T-helper 2 cell treated with Interferon-gamma antibody and Interleukin-4, amounts not matched to agents 100 ng/mL and 5 ng/mL, for 36 hours (primary cell): ENCODE results near the gene PARD3. TPM values are rescaled to one million over a fixed set of nuclear protein-coding genes. Genes with fewer than 3 reads are reported as not detected.
"Not testable (repeated sequence)": the region's sequence is repeated elsewhere in the genome, so short reads cannot be mapped to it uniquely, and the experiment has no call there.

Experiments
- intact Hi-C: fragments of 100-400 bp; cut with micrococcal nuclease; formaldehyde crosslinking; loops from one replicate; pipeline ENCODE4 v1.15.1; 2023
- total RNA-seq: library from RNA; stranded (reverse); gene quantifications from 2 replicates; pipeline ENCODE4 v1.2.3, GENCODE V29; 2022

Gene PARD3
- total RNA-seq, 1 donor from 2014 or later = 0.64 TPM

GRCh38 chr10:34474555-34475273, 340.4 kb downstream of the PARD3 start:
- intact Hi-C loops = no loop called here

- intact Hi-C loops = no loop called here
These were observed 341.1 kb downstream of the PARD3 start for GRCh38 chr10:34474009-34474376.

GRCh38 chr10:34473174-34474008, 341.7 kb downstream of the PARD3 start:
- intact Hi-C loops = no loop called here

DNA sequence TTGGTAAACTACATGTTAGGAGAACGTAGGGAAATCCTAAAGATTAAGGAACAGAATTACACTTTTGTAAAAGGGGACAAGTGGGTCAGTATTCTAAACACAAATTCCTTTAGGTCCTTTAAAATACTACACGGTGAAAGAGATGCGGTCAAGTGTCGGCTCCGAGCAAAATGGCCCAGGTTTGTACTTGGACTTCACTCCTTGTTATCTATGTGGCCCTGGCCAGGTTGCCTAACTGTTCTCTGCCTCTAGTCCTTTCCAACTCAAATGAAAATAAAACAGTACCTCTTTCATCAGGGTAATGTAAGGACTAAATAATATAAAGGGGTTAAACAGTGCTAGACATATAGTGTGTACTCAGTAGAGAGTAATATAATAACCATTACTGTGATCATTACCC, 344.8 kb downstream of the PARD3 start:
- intact Hi-C loops = no loop called here

GRCh38 chr10:34469446-34469845, 345.6 kb downstream of the PARD3 start:
- intact Hi-C loops = no loop called here

GRCh38 chr10:34467902-34468301, 347.2 kb downstream of the PARD3 start:
- intact Hi-C loops = no loop called here

DNA sequence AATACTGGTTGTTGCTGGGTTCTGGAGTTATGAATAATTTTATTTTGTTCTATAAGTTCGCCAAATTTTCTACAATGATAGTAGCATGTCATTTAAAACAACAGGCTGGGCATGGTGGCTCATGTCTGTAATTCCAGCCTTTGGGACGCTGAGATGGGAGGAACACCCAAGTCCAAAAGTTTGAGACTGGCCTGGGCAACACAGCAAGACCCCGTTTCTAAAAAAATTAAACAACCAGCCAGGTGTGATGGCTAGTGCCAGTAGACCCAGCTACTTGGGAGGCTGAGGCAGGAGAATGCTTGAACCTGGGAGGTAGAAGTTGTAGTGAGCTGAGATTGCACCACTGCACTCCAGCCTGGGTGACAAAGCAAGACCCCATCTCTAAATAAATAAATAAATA, 347.7 kb downstream of the PARD3 start:
- intact Hi-C loops = no loop called here

DNA sequence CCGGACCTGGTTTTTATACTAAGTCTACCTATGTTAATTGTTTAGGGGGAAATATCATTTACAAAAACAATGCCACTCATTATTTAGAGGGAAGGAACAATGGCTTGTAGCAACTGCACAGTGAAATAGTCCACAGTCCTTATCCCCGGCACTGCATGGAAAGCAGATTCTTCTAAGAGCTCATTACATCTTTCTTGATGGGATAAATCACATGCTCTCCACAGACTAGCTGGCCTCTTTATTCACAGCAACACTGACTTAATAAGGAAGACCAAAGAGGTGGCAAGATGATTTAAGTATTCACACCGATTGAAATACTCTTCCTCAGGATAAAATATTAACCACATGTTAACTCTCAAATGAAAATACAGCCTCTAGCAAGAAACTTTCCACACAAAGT, 349.4 kb downstream of the PARD3 start:
- intact Hi-C loops = no loop called here

GRCh38 chr10:34464591-34464990, 350.5 kb downstream of the PARD3 start:
- intact Hi-C loops = no loop called here

DNA sequence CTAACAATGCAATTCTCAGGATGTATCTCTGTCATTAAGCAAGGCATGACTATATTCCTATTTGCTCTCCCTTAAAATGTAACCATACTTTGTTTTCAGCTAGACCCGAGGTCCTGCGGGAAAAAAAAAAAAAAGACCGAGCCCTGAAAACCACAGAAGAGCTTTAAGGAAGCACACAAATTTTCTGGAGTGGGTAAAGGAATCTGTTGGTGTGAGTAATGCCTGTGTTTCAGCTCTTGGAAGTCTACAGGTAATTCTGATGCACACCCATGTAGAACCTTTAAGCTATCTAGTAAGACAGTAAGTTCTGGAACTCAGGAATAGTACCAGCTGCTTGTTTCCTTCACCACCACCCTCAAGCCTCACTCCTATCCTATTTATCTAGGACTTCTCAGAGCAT, 351.1 kb downstream of the PARD3 start:
- intact Hi-C loops = no loop called here

DNA sequence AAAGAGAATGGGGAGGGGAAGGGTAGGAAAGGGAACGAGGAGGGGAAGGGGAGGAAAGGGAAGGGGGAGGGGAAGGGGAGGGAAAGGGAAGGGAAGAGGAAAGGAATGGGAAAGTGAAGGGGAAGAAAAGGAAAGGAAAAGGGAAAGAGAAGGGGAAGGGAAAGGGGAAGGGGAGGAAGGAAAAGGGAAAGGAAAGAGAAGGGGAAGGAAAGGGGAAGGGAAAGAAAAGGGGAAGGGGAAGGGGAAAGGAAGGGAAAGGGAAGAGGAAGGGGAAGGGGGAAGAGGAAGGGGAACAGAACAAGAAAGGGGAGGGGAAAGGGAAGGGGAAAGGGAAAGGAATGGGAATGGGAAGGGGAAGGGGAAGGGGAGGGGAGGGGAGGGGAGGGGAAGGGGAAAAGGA, 352.1 kb downstream of the PARD3 start:
- intact Hi-C loops = no loop called here

- intact Hi-C loops = no loop called here
These were observed 353.0 kb downstream of the PARD3 start for GRCh38 chr10:34462056-34462455.

DNA sequence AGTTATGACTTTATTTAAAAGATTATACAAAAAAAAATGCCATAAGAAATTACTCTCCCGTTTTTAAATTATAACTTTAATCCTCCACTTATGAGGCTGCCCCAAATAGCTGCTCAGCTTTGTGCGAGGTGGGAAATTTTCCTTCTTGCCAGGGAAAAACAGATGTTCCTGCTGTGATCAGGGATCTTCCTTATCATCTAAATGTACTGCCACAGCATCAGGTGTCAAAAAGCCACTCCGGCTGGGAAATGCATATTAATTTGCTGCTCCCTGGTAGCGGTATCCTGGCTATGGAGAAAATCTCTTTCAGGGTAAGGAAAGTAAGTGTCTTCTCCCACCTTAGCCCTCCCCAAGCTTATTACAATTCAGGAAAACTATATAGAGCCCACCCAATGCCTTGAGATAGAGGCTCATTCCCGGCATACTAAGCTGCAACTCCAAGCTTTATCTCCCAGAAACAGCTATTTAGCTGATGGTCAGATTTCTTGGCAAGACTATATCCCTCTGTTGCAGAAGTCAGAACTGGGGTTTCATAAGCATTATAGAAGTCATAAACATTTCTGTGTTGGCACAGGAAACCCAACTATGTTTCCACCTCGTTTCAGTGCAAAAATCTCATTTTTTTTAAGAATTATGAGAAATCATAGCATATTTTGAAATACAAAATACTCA, 360.4 kb downstream of the PARD3 start:
- intact Hi-C loops = no loop called here

DNA sequence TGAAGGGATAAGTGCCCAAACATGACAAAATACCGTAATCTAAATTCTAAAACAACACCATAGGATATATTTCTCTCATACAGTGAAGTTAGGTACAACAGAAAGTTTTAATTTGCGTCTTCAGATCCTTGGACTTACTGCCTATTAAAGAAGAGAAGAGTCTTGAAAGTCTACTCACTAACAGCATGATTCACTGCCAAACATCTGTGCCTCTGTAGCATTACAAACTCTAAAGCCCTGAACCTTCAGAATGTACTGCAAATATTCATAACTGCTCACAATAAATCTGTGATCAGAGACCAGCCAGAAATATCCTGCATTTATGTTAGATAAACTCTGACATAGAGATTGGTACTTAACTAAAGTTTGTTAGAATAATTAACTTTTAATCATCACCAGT, 365.3 kb downstream of the PARD3 start:
- intact Hi-C loops = no loop called here

GRCh38 chr10:34446049-34446448, 369.0 kb downstream of the PARD3 start:
- intact Hi-C loops = no loop called here

- intact Hi-C loops = no loop called here
These were observed 370.6 kb downstream of the PARD3 start for GRCh38 chr10:34444223-34445183.

DNA sequence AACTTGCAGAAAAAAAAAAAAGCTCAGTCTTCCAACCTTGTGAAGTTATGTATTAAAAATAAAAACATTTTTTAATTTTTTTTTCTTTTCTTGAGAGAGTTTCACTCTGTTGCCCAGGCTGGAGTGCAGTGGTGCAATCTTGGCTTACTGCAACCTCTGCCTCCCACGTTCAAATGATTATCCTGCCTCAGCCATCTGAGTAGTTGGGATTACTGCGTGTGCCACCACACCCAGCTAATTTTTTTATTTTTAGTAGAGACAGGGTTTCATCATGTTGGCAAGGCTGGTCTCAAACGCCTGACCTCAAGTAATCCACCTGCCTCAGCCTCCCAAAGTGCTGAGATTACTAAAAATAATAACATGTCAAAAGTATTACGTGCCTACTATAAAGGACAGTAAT, 375.7 kb downstream of the PARD3 start:
- intact Hi-C loops = not testable (repeated sequence)

DNA sequence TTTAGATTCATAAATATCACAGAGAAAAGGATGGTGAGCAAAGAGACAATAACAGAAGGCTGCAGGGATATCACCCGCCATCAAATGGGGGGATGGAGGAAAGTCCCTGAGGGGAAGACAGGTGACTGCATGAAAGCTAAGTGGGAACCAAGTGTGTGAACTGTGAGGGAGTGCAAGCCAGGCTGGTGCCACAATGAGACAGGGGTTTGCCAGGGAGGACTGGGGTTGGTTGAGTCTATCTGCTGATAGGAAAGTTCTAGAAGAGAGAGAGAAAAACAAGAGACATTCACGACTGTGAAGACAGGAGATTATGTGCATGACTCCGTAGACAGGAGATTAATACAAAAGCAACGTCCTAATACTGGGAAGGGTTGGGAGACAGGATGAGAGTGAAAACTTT, 376.4 kb downstream of the PARD3 start:
- intact Hi-C loops = no loop called here

GRCh38 chr10:34437906-34438305, 377.2 kb downstream of the PARD3 start:
- intact Hi-C loops = no loop called here

DNA sequence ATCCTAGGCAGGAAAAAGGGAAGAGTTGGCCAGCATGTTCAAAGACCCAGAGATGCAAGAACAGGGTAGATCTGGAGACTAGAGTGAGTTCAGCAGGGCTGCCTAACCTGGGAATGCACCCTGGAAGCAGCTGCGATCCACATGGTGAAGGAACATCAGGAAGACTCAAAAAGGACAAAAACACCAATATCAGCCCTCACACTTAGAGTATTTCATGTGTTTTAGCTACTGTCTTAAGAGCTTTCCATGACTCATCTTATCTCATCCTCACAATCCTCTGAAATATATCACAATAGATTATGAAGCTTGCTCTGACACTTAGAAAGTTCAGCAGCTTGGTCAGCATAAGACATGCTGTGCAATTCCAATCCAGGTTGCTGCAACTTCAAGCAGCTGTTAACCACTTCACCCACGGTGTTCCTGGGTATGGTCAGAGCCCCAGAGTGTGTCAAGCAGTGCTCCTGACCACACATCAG, 380.9 kb downstream of the PARD3 start:
- intact Hi-C loops = no loop called here
